Measurements from ENCODE around the gene MCC. TPM values are rescaled to one million over a fixed set of nuclear protein-coding genes. Genes with fewer than 3 reads are reported as not detected.

MCC gene
- total RNA-seq, 1 donor from 2014 or later: 26.9 TPM

GRCh38 chr5:113389116-113389515 is 99.1 kb downstream of the MCC start:
- no peak overlapping the region for H3K27ac Mint-ChIP-seq (ENCODE audit: unreplicated experiment)
- TF ChIP-seq EZH2 (IDR thresholded peaks at IDR 0.05; ENCODE audit: insufficient read depth, low read length) (no peak), CTCF (IDR thresholded peaks at IDR 0.05; ENCODE audit: insufficient read depth, low read depth, low read length) (no peak)
- Histone ChIP-seq H3K79me2 (ENCODE audit: insufficient read depth, low read length) (no peaks in the 10 kb centered on the region), H3K9me3 (ENCODE audit: insufficient read depth, low read depth, low read length) (no peaks in the 10 kb centered on the region), H3K4me1 (ENCODE audit: insufficient read depth, low read length) (no peaks in the 10 kb centered on the region), H3K4me2 (ENCODE audit: low read length) (no peak overlapping the region), H3K36me3 (ENCODE audit: insufficient read depth, low read length) (no peaks in the 10 kb centered on the region), H2AFZ (ENCODE audit: low read depth, low read length) (no peak overlapping the region), H4K20me1 (ENCODE audit: insufficient read depth, low read length) (no peaks in the 10 kb centered on the region), H3K27me3 (ENCODE audit: insufficient read depth, low read length) (no peaks in the 10 kb centered on the region), H3K4me3 (ENCODE audit: insufficient read depth, low read depth, low read length) (no peak overlapping the region), H3K27ac (ENCODE audit: low read depth, low read length) (no peak overlapping the region), H3K9ac (ENCODE audit: low read length) (no peak overlapping the region)
- H3K4me1 Mint-ChIP-seq (ENCODE audit: low read depth, unreplicated experiment): no peaks in the 10 kb centered on the region
- no peaks in the 10 kb centered on the region for H3K9me3 Mint-ChIP-seq (ENCODE audit: unreplicated experiment)
- FAIRE-seq (no peak), DNase-seq (ENCODE audit: low read depth) (no peak)
- no peak overlapping the region for H3K4me3 Mint-ChIP-seq (ENCODE audit: unreplicated experiment)
- H3K27me3 Mint-ChIP-seq (ENCODE audit: low read depth, unreplicated experiment): no peaks in the 10 kb centered on the region
- H3K36me3 Mint-ChIP-seq (ENCODE audit: low read depth, unreplicated experiment): no peaks in the 10 kb centered on the region

GRCh38 chr5:113387844-113388243 is 100.4 kb downstream of the MCC start:
- no peak for FAIRE-seq
- Histone ChIP-seq H3K4me2 (ENCODE audit: low read length) (no peak overlapping the region), H3K79me2 (ENCODE audit: insufficient read depth, low read length) (no peaks in the 10 kb centered on the region), H3K27ac (ENCODE audit: low read depth, low read length) (no peak overlapping the region), H3K9ac (ENCODE audit: low read length) (no peak overlapping the region), H3K4me1 (ENCODE audit: insufficient read depth, low read length) (no peaks in the 10 kb centered on the region), H3K27me3 (ENCODE audit: insufficient read depth, low read length) (no peaks in the 10 kb centered on the region), H2AFZ (ENCODE audit: low read depth, low read length) (no peak overlapping the region), H3K9me3 (ENCODE audit: insufficient read depth, low read depth, low read length) (no peaks in the 10 kb centered on the region), H3K4me3 (ENCODE audit: insufficient read depth, low read depth, low read length) (no peak overlapping the region), H4K20me1 (ENCODE audit: insufficient read depth, low read length) (no peaks in the 10 kb centered on the region), H3K36me3 (ENCODE audit: insufficient read depth, low read length) (no peaks in the 10 kb centered on the region)
- Mint-ChIP-seq H3K36me3 (ENCODE audit: low read depth, unreplicated experiment) (no peaks in the 10 kb centered on the region), H3K4me3 (ENCODE audit: unreplicated experiment) (no peak overlapping the region), H3K27me3 (ENCODE audit: low read depth, unreplicated experiment) (no peaks in the 10 kb centered on the region), H3K9me3 (ENCODE audit: unreplicated experiment) (no peaks in the 10 kb centered on the region), H3K27ac (ENCODE audit: unreplicated experiment) (no peak overlapping the region), H3K4me1 (ENCODE audit: low read depth, unreplicated experiment) (no peaks in the 10 kb centered on the region)
- DNase-seq (ENCODE audit: low read depth): no peak
- TF ChIP-seq EZH2 (IDR thresholded peaks at IDR 0.05; ENCODE audit: insufficient read depth, low read length) (no peak), CTCF (IDR thresholded peaks at IDR 0.05; ENCODE audit: insufficient read depth, low read depth, low read length) (no peak)

GRCh38 chr5:113384782-113385285 is 103.4 kb downstream of the MCC start:
- no peak overlapping the region for H3K9ac ChIP-seq (ENCODE audit: low read length)
- Mint-ChIP-seq H3K27ac (ENCODE audit: unreplicated experiment) (no peak overlapping the region), H3K4me1 (ENCODE audit: low read depth, unreplicated experiment) (peaks cover 19% of the 10 kb centered on the region), H3K36me3 (ENCODE audit: low read depth, unreplicated experiment) (no peaks in the 10 kb centered on the region), H3K4me3 (ENCODE audit: unreplicated experiment) (no peak overlapping the region), H3K9me3 (ENCODE audit: unreplicated experiment) (no peaks in the 10 kb centered on the region), H3K27me3 (ENCODE audit: low read depth, unreplicated experiment) (no peaks in the 10 kb centered on the region)
- H3K36me3 ChIP-seq (ENCODE audit: insufficient read depth, low read length): no peaks in the 10 kb centered on the region
- TF ChIP-seq EZH2 (IDR thresholded peaks at IDR 0.05; ENCODE audit: insufficient read depth, low read length) (no peak), CTCF (IDR thresholded peaks at IDR 0.05; ENCODE audit: insufficient read depth, low read depth, low read length) (no peak)
- no peaks in the 10 kb centered on the region for H3K79me2 ChIP-seq (ENCODE audit: insufficient read depth, low read length)
- H3K4me1 ChIP-seq (ENCODE audit: insufficient read depth, low read length): peaks cover 9% of the 10 kb centered on the region
- no peak for DNase-seq (ENCODE audit: low read depth)
- H3K4me3 ChIP-seq (ENCODE audit: insufficient read depth, low read depth, low read length): no peak overlapping the region
- no peak overlapping the region for H3K27ac ChIP-seq (ENCODE audit: low read depth, low read length)
- no peaks in the 10 kb centered on the region for H3K9me3 ChIP-seq (ENCODE audit: insufficient read depth, low read depth, low read length)
- H3K27me3 ChIP-seq (ENCODE audit: insufficient read depth, low read length): no peaks in the 10 kb centered on the region
- H2AFZ ChIP-seq (ENCODE audit: low read depth, low read length): no peak overlapping the region
- H4K20me1 ChIP-seq (ENCODE audit: insufficient read depth, low read length): no peaks in the 10 kb centered on the region
- no peak overlapping the region for H3K4me2 ChIP-seq (ENCODE audit: low read length)
- FAIRE-seq: no peak
